GM23248 (cell line): ENCODE measurements around the gene SOCS4.

Experiments used
- EZH2 ChIP-seq: fragments of 200-600 bp; sonication (generic); IDR thresholded peaks from 2 replicates; pipeline ENCODE4 v1.6.1; 2018; ENCODE audit warnings: antibody characterized with exemption, mild to moderate bottlenecking; ENCODE audit not compliant: insufficient read depth, poor library complexity, severe bottlenecking
- EZH2phosphoT487 ChIP-seq: fragments of 200-600 bp; sonication (generic); IDR thresholded peaks from 2 replicates; pipeline ENCODE4 v1.6.1; 2018; ENCODE audit warnings: antibody characterized with exemption, moderate library complexity, mild to moderate bottlenecking, low read depth; ENCODE audit not compliant: insufficient read depth

GRCh38 chr14:55074662-55075061 is 47.6 kb downstream of the SOCS4 start:
- TF ChIP-seq EZH2phosphoT487 (no peak), EZH2 (no peak)
